Motor neuron (in vitro differentiated cells): Measurements from ENCODE around the gene ESD. TPM values are rescaled to one million over a fixed set of nuclear protein-coding genes. Genes with fewer than 3 reads are reported as not detected.
A peak's percentile ranks its signal among the peaks of the same experiment; 100 is the strongest.
"Not testable (repeated sequence)": the region's sequence is repeated elsewhere in the genome, so short reads cannot be mapped to it uniquely, and the experiment has no call there.

Experiments used
- ATAC-seq, 8 experiments: fragments of 200-7000 bp; cut with Tn5 transposase; replicated peaks in 6 of 8; 2 replicates each; pipeline ENCODE4 v1.8.0; 2021; ENCODE audit warnings: mild to moderate bottlenecking in 8 of 8, moderate library complexity in 8 of 8
- H3K27ac ChIP-seq, 2 donors: fragments of 250-450 bp; sonication (Bioruptor Pico); 2 replicates each; pipeline ENCODE4 v1.9.0; 2021; ENCODE audit warnings: antibody characterized with exemption in 2 of 2, mild to moderate bottlenecking in 2 of 2, moderate library complexity in 1 of 2
- H3K4me1 ChIP-seq, 2 donors: fragments of 250-450 bp; sonication (Bioruptor Pico); replicated peaks in 1 of 2; 2 replicates each; pipeline ENCODE4 v1.6.1; 2021; ENCODE audit warnings: antibody characterized with exemption in 2 of 2, mild to moderate bottlenecking in 2 of 2, moderate library complexity in 1 of 2
- H3K4me3 ChIP-seq, 5 donors: fragments of 250-450 bp; sonication (Bioruptor Pico); 2 replicates each; pipeline ENCODE4 v1.9.0; 2021; ENCODE audit warnings: antibody characterized with exemption in 5 of 5, mild to moderate bottlenecking in 5 of 5, moderate library complexity in 4 of 5
- WGBS, 10 experiments: fragments of 450-650 bp; shearing (Covaris generic); methylation state at CpG; one replicate each; pipeline ENCODE4 v1.0.0; 2022; 5-methylcytosine and 5-hydroxymethylcytosine counted together
- in situ Hi-C, 9 experiments: fragments of 400-800 bp; cut with MboI; loops; one replicate each; pipeline ENCODE4 v1.15.0; 2021; ENCODE audit warnings: low sequenced_read_pairs in 9 of 9, low pct_unique_long_range_greater_than_20kb in 2 of 9; ENCODE audit not compliant: unreplicated experiment in 9 of 9
- total RNA-seq, 8 experiments: library from RNA; unstranded; fragments of 300-600 nt; gene quantifications; 2 replicates each; pipeline versions ENCODE4 v1.2.3 to v1.2.4, GENCODE V29; 2022

Gene ESD
- total RNA-seq, 8 experiments from 2014 or later, result 62.8 to 178 (median 147) TPM

GRCh38 chr13:46812301-46812797 lies 15.4 kb upstream of the ESD start:
- in situ Hi-C loops, result no loop called here
- Histone ChIP-seq H3K4me3 (no peak overlapping the region), H3K27ac (no peak overlapping the region), H3K4me1 (no peaks in the 10 kb centered on the region)
- ATAC-seq, result no peak

GRCh38 chr13:46810440-46810839 lies 13.5 kb upstream of the ESD start:
- 77 to 100% (median 95%) methylated on average over 4 to 5 of the region's 5 CpGs; no CpG with 5 or more reads in 2 of the 10 experiments for WGBS, 10 experiments
- no peaks in the 10 kb centered on the region for H3K4me1 ChIP-seq
- no peak overlapping the region for H3K4me3 ChIP-seq
- ATAC-seq, result no peak
- in situ Hi-C loops, result no loop called here
- H3K27ac ChIP-seq, result no peak overlapping the region

- H3K4me3 ChIP-seq, in situ Hi-C loops, H3K4me1 ChIP-seq, ATAC-seq, H3K27ac ChIP-seq: not testable (repeated sequence)
- 0 to 100% (median 86%) methylated on average over 1 of the region's 1 CpG; no CpG with 5 or more reads in 6 of the 10 experiments for WGBS, 10 experiments
Measured at GRCh38 chr13:46804921-46805320, 8.0 kb upstream of the ESD start.

GRCh38 chr13:46804391-46804815 lies 7.4 kb upstream of the ESD start:
- Histone ChIP-seq H3K4me3 (no peak overlapping the region), H3K4me1 (no peaks in the 10 kb centered on the region), H3K27ac (no peak overlapping the region)
- no peak for ATAC-seq
- in situ Hi-C loops, result no loop called here
- WGBS, 10 experiments, result 29 to 100% (median 83%) methylated on average over 1 to 2 of the region's 3 CpGs; no CpG with 5 or more reads in 3 of the 10 experiments

GRCh38 chr13:46803586-46803985 lies 6.6 kb upstream of the ESD start:
- in situ Hi-C loops, result no loop called here
- Histone ChIP-seq H3K4me1 (no peaks in the 10 kb centered on the region), H3K27ac (no peak overlapping the region), H3K4me3 (no peak overlapping the region)
- 58 to 100% (median 85%) methylated on average over 1 to 5 of the region's 5 CpGs; no CpG with 5 or more reads in 2 of the 10 experiments for WGBS, 10 experiments
- no peak for ATAC-seq

GRCh38 chr13:46801858-46802257 lies 4.9 kb upstream of the ESD start:
- WGBS, 10 experiments, result 0 to 83% (median 40%) methylated on average over 1 of the region's 1 CpG; no CpG with 5 or more reads in 6 of the 10 experiments
- in situ Hi-C loops, result no loop called here
- Histone ChIP-seq H3K4me1 (peaks cover 6 to 7% of the 10 kb centered on the region in 2 donors), H3K4me3 (no peak overlapping the region), H3K27ac (no peak overlapping the region)
- ATAC-seq, result peak in 3 of 8 experiments; percentile 31 to 53 (median 46)

GRCh38 chr13:46799139-46799538 lies 2.2 kb upstream of the ESD start:
- peaks cover 14 to 17% of the 10 kb centered on the region in 2 donors for H3K4me1 ChIP-seq
- no peak overlapping the region for H3K4me3 ChIP-seq
- H3K27ac ChIP-seq, result no peak overlapping the region
- no peak for ATAC-seq
- 63 to 100% (median 91%) methylated on average over 1 to 4 of the region's 4 CpGs; no CpG with 5 or more reads in 4 of the 10 experiments for WGBS, 10 experiments
- in situ Hi-C loops, result no loop called here

GRCh38 chr13:46797501-46798237 lies 708 bp upstream of the ESD start:
- in situ Hi-C loops, result no loop called here
- Histone ChIP-seq H3K4me1 (peaks cover 14 to 17% of the 10 kb centered on the region in 2 donors), H3K4me3 (peak overlapping the region; percentile 54 to 83 (median 62)), H3K27ac (peak overlapping the region in 1 of 2 donors; percentile 95)
- 0 to 97% (median 72%) methylated on average over 1 to 8 of the region's 9 CpGs for WGBS, 10 experiments
- ATAC-seq, result no peak

- Histone ChIP-seq H3K4me1 (peaks cover 14 to 17% of the 10 kb centered on the region in 2 donors), H3K4me3 (peak overlapping the region; percentile 54 to 83 (median 62)), H3K27ac (peak overlapping the region in 1 of 2 donors; percentile 95)
- no peak for ATAC-seq
- 0 to 90% (median 67%) methylated on average over 1 to 3 of the region's 5 CpGs; no CpG with 5 or more reads in 1 of the 10 experiments for WGBS, 10 experiments
- in situ Hi-C loops, result no loop called here
Measured at GRCh38 chr13:46796129-46796514, 839 bp downstream of the ESD start.

GRCh38 chr13:46795321-46795720 lies 1.6 kb downstream of the ESD start:
- in situ Hi-C loops, result no loop called here
- ATAC-seq, result no peak
- WGBS, 10 experiments, result 75 to 95% (median 87%) methylated on average over 2 to 6 of the region's 6 CpGs

GRCh38 chr13:46783504-46783903 lies 13.5 kb downstream of the ESD start:
- ATAC-seq, result no peak
- H3K4me1 ChIP-seq, result no peaks in the 10 kb centered on the region
- no peak overlapping the region for H3K27ac ChIP-seq
- in situ Hi-C loops, result no loop called here
- no peak overlapping the region for H3K4me3 ChIP-seq
- WGBS, 10 experiments, result 87 to 100% (median 93%) methylated on average over 3 of the region's 3 CpGs; no CpG with 5 or more reads in 1 of the 10 experiments

More at GRCh38 chr13:46795321-46795720, 1.6 kb downstream of the ESD start:
- Histone ChIP-seq H3K4me1 (peaks cover 14 to 17% of the 10 kb centered on the region in 2 donors), H3K27ac (no peak overlapping the region), H3K4me3 (no peak overlapping the region)

- in situ Hi-C loops, result no loop called here
- ATAC-seq, result peak in 3 of 8 experiments; percentile 47 to 80 (median 60)
- no peak overlapping the region for H3K4me3 ChIP-seq
- H3K27ac ChIP-seq, result no peak overlapping the region
- 60 to 100% (median 76%) methylated on average over 1 to 2 of the region's 2 CpGs; no CpG with 5 or more reads in 3 of the 10 experiments for WGBS, 10 experiments
- H3K4me1 ChIP-seq, result no peaks in the 10 kb centered on the region
Measured at GRCh38 chr13:46782691-46783090, 14.3 kb downstream of the ESD start.

- no peak for ATAC-seq
- in situ Hi-C loops, result no loop called here
- WGBS, 10 experiments, result 67 to 100% (median 100%) methylated on average over 1 of the region's 1 CpG; no CpG with 5 or more reads in 1 of the 10 experiments
- H3K4me3 ChIP-seq, result no peak overlapping the region
- H3K27ac ChIP-seq, result no peak overlapping the region
- no peaks in the 10 kb centered on the region for H3K4me1 ChIP-seq
Measured at GRCh38 chr13:46782066-46782465, 14.9 kb downstream of the ESD start.
